Stimulated activated CD4-positive, alpha-beta T cell treated with anti-CD3 and anti-CD28 coated beads, Interleukin-1b, Interleukin-23, amount 100 ng/mL, for 24 hours (primary cell): ENCODE measurements around the gene SLCO4A1.

Experiments used
- DNase-seq, 4 experiments: peaks; one replicate each; pipeline ENCODE4 v3.0.0-alpha.2; 2020; ENCODE audit warnings: low read depth in 4 of 4, low spot score in 1 of 4

Gene SLCO4A1

DNA sequence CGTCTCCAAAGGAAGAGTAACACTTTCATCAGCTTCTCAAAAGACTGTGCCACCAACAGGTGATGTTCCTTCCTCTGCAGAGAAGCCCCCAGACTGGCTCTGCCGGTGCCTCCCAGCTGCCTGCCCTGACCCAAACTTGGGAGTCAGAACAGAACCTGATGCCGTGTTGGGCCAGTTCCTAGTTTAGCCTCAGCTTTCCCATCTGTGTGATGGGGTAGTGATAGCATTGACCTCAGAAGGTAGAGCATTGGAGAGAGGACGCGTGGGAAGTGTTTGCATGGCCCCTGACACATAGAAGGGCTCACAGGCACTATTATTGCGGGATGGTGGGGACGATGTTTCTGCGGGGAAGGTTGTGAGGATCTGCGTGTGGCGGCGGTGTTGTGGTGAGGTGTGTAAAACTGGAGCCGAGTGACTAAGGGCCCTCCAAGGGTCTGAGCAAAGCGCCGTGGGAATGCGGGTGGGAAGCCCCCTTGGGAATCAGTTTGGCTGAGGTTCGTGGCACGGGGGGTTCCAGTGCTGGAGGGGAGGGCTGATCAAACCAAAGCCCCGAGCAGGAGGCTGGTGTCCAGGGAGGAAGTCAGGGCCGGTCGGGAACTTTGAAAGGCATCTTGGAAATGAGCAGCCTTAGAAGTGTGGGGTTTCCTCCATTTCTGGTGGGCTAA, 68.0 kb downstream of the SLCO4A1 start:
- no peak for DNase-seq

DNA sequence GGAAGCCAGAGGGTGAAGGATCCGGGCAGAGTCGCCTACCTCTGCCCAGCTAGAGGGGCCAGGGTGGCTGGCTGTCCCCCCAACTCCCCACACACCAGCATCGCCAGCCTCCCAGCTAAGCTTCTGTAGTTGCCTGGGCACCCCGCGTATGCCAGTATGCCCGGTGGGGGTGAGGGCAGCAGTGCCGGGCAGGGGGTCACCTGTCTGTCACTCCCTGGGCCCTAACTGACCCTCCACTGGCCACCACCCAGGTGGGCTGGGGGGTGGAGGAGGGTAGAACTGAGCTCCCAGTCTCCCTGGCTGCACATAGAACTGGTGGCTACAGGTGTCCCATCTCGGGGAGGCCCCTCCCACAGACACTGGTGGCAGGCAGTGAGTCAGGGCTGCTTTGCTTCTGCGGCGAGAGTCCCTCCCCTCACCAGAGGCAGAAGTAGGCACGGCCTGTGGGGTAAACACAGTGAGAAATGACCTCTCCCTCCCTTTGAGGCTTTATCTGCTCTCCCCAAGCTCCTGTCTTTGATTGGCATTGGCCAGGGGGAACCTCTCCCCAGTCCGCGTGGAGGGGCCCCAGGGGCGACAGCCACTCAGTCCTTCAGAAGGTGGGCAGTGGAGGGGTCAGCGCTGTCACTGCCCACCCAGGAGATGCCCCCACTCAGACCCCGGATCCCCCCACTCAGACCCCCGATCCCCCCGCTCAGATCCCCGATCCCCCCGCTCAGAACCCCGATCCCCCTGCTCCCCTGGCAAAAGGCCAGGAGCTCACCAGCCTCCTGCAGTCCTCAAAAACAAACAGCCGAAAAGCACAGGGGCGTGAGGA, 68.8 kb downstream of the SLCO4A1 start:
- DNase-seq = no peak

- no peak for DNase-seq
Measured at GRCh38 chr20:62711703-62712101, 69.4 kb downstream of the SLCO4A1 start.

DNA sequence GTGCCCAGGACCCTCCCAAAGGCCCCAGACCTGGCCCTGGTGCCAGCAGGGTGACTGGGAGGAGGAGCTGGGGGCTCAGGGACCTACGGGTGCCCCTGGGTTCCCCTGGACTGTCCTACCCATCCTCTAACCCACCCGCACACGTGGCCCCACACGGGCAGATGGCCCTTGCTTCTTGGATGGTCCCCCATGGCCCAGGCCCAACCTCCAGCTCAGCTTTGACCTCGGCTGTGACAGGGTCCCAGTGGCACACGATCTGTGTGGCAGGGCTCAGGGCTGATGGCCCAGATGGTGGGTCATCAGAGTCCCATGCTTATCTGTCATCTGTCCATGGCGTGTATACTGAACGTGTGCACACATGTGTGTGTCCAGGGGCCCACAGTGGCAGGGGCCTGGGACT, 70.3 kb downstream of the SLCO4A1 start:
- DNase-seq = no peak

DNA sequence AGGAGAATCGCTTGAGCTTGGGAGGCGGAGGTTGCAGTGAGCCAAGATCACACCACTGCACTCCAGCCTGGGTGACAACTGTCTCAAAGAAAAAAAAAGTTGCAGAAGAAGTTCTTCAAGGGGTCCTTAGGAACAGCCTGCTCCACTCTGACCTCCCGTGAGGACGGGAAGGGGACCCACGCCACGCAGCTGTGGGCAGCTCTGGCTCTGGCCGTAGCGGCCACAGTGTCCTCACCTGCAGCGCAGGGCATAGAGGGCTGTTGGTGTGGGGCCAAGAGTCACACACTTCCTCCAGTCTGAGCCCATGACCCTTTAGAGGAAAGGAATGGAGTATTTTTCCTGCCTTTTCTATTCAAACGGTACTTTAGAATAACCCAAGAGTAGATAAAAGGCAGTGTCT, 71.7 kb downstream of the SLCO4A1 start:
- no peak for DNase-seq

DNA sequence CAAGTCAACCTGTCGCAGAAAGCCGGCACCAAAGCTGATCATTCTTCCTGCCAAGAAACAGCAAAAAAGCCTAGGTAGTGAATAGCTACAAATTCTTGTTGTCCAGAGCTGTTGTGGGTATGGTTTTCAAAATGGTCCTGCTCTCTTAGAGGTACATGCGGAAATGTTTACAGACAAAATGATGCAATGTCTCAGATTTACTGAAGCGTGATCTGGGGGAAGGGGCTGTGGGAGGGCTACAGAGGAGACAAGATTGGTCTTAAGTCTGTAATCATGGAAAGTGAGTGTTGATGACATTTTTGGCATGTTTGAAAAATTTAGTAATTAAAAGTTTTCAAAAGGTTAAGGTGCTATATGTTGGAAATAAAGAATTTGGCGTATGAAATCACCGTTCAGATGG, 72.5 kb downstream of the SLCO4A1 start:
- no peak for DNase-seq

DNA sequence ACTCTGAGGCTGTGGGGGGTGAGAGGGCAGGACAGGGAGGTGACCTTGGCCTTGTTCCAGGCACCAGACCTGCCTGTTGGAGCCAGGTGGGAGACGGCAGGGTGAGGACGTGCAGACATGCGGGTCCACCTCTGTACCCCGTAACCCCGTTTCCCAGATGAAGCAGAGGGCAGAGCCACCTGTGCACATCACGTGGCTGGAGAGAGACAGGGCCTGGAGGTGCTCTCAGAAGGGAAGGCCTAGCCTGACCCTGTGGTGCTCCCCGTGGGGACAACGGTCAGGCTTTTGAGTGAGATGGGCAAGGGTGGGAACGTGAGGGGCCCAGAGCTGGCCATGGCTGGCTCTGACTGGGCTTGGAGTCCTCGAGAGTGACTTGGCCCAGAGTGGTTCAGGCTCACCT, 72.9 kb downstream of the SLCO4A1 start:
- no peak for DNase-seq

DNA sequence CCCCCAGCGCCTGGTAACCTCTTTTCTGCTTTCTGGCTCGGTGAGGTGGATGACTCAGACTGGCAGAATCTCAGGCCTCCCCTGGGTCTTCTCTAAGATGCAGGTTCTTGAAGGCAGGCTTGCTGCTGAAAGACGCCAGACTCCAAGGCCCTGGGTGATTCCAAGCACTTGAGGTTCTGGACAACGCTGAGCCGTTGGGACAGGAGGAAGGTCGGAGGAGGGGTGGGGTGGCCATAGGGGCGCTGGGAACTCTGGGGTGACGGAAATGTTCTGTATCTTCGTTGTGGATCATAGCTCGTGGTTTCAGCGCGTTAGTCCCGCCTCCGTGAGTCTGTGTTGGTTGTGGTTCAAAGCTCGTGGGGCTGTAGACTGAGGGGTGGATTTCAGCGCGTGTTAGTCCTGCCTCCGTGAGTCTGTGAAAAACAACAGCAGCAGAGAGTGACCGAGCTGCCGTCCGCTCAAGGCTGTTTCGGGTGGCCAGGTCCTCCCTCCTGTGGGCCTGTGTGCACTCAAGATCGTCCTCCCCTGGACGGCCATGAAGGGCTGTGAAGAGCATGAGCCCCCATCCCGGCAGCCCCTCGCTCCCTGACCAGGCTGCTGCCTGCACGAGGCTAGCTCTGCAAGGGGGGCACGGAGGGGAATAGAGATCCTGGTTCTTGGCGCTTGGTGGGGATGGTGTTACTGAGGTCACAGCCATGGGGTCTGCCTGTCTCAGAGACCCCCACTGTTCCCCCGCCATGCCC, 74.1 kb downstream of the SLCO4A1 start:
- no peak for DNase-seq

DNA sequence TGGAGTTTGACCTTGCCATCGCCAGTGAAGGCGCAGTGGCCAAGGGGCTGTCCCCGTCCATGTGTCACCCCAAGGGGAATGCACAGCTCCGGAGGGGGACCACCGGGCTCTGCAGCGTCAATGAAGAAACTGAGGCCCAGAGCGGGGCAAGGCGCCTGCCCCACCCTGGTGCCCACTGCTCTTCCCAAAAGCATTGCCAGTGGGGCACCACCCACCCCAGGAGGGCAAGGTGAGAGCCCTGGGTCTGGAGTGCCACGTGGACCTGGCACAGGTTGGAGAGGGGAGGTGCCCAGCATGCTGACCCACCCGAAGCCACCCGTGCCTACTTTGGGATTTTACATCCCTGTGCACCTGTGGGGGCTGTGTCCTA, 74.6 kb downstream of the SLCO4A1 start:
- DNase-seq = no peak

DNA sequence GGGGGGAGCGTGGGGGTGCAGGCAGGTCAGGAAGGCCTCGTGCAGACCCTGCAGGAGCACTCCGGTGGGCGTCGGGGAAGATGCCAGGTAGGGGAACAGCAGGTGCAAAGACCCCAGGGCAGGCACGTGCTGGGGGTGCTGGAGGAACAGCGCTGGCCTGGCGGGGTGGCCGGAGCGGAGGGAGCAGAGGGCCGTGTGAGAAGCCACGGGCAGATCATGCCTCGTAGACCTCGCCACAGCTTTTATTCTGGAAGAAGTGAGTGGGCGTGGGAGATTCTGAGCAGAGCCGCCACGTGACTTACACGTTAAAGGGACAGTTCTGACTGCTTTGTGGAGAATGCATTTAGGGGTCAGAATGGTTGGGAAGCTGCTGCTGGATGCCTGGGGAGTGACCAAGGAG, 75.6 kb downstream of the SLCO4A1 start:
- no peak for DNase-seq

- DNase-seq = no peak
Measured at GRCh38 chr20:62718546-62718945, 76.2 kb downstream of the SLCO4A1 start.

DNA sequence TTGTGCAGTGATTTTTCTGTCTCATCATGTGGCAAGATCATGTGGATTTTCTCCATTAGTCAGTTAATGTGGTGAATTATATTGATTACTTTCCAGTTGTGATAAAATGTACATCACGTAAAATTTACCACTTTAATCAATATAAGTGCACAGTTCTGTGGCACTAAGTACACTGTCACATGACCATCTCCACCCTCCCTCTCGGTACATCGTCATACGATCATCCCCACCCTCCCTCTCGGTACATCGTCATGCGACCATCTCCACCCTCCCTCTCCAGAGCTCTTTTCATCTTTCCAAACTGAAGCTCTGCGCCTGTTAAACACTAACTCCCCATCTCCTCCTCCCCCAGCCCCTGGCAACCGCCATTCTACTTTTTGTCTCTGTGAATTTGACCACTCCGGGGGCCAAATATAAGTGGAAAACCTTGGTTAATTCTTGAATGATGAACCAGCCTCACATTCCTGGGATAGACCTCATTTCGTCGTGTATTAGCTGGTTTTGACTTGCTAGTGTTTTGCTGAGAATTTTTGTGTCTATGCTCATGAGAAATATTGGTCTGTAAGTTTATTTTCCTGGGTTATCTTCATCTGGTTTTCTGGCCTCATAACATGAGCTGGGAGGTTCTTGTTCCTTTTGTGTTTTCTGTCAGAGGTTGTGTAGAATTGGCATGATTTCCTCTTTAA, 77.1 kb downstream of the SLCO4A1 start:
- no peak for DNase-seq
